OCI-LY3 (cell line): ENCODE data around the gene SMAGP.
"Not testable (repeated sequence)": the region's sequence is repeated elsewhere in the genome, so short reads cannot be mapped to it uniquely, and the experiment has no call there.

Source experiments
- CTCF ChIP-seq: fragments of 200-600, 300-600 bp; sonication (generic); IDR thresholded peaks from 2 replicates; pipeline ENCODE4 v1.5.1; 2014; ENCODE audit warnings: antibody characterized with exemption, low read length, low read depth
- EZH2phosphoT487 ChIP-seq: fragments of 200-600 bp; shearing (Covaris generic); IDR thresholded peaks from 2 replicates; pipeline ENCODE4 v1.6.1; 2018; ENCODE audit warnings: antibody characterized with exemption, mixed run types, low read depth

GRCh38 chr12:51300768-51301167 lies 30.6 kb upstream of the SMAGP start:
- not testable (repeated sequence) for TF ChIP-seq CTCF, EZH2phosphoT487
